Activated naive CD8-positive, alpha-beta T cell treated with anti-CD3 and anti-CD28 coated beads, Interleukin-2, amount 50 U/mL, for 24 hours (primary cell): ENCODE measurements around the gene IGFALS.

Source experiments
- ATAC-seq: fragments of 150-1000 bp; cut with Tn5 transposase; one replicate; pipeline ENCODE4 v1.10.0; 2021
- DNase-seq: peaks from one replicate; pipeline ENCODE4 v3.0.0; 2021
- H3K27ac Mint-ChIP-seq: one replicate; pipeline ENCODE4 v1.8.0; 2021; ENCODE audit warnings: mild to moderate bottlenecking, mixed read lengths
- H3K27me3 Mint-ChIP-seq: one replicate; pipeline ENCODE4 v1.8.0; 2021; ENCODE audit warnings: mixed read lengths
- H3K36me3 Mint-ChIP-seq: one replicate; pipeline ENCODE4 v1.8.0; 2021; ENCODE audit warnings: low read depth, mixed read lengths
- H3K4me1 Mint-ChIP-seq: one replicate; pipeline ENCODE4 v1.8.0; 2021; ENCODE audit warnings: mixed read lengths
- H3K4me3 Mint-ChIP-seq: one replicate; pipeline ENCODE4 v1.8.0; 2021; ENCODE audit warnings: mild to moderate bottlenecking, moderate library complexity, mixed read lengths
- H3K9me3 Mint-ChIP-seq: one replicate; pipeline ENCODE4 v1.8.0; 2021; ENCODE audit warnings: mixed read lengths

Gene IGFALS

GRCh38 chr16:1761751-1762150 lies 31.8 kb downstream of the IGFALS start:
- Mint-ChIP-seq H3K36me3 (peaks cover 4% of the 10 kb centered on the region), H3K27me3 (no peaks in the 10 kb centered on the region), H3K4me1 (peaks cover 5% of the 10 kb centered on the region), H3K27ac (no peak overlapping the region), H3K9me3 (no peaks in the 10 kb centered on the region), H3K4me3 (no peak overlapping the region)
- DNase-seq (no peak), ATAC-seq (no peak)

- Mint-ChIP-seq H3K36me3 (peaks cover 4% of the 10 kb centered on the region), H3K27ac (no peak overlapping the region), H3K27me3 (no peaks in the 10 kb centered on the region), H3K4me3 (no peak overlapping the region), H3K9me3 (no peaks in the 10 kb centered on the region), H3K4me1 (peaks cover 7% of the 10 kb centered on the region)
- ATAC-seq = no peak
- DNase-seq = no peak
Observed at GRCh38 chr16:1760911-1761310, 32.6 kb downstream of the IGFALS start.

DNA sequence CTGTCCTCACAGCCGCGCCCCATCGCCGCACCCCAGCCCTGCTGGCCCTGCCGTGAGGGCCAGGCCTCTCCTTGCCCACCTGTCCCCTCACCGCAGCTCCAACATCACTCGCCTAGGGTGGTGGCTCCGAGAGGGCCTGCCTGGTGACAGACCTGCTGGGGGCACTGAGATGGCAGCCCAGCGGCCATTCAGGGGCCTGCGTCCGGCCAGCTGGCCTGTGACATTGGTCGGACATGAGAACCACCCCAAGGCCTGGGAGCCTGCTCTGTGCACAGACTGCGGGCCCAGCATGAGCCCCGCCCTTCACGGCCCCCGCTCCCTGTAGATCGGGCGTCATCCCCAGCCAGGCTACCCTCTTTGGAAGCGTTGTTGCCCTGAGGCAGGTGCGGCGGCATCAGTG lies 34.0 kb downstream of the IGFALS start:
- H3K4me1 Mint-ChIP-seq = peaks cover 7% of the 10 kb centered on the region
- no peak for DNase-seq

GRCh38 chr16:1758923-1759322 lies 34.6 kb downstream of the IGFALS start:
- DNase-seq (no peak), ATAC-seq (no peak)
- no peak overlapping the region for H3K4me3 Mint-ChIP-seq
- no peak overlapping the region for H3K27ac Mint-ChIP-seq
- H3K27me3 Mint-ChIP-seq = no peaks in the 10 kb centered on the region
- peaks cover 4% of the 10 kb centered on the region for H3K36me3 Mint-ChIP-seq
- no peaks in the 10 kb centered on the region for H3K9me3 Mint-ChIP-seq
- peaks cover 7% of the 10 kb centered on the region for H3K4me1 Mint-ChIP-seq

More for the DNA sequence above, 34.0 kb downstream of the IGFALS start:
- peaks cover 4% of the 10 kb centered on the region for H3K36me3 Mint-ChIP-seq
- H3K4me3 Mint-ChIP-seq = no peak overlapping the region
- no peak overlapping the region for H3K27ac Mint-ChIP-seq
- H3K9me3 Mint-ChIP-seq = no peaks in the 10 kb centered on the region
- no peak for ATAC-seq
- no peaks in the 10 kb centered on the region for H3K27me3 Mint-ChIP-seq

- DNase-seq (no peak), ATAC-seq (no peak)
- no peak overlapping the region for H3K27ac Mint-ChIP-seq
- H3K9me3 Mint-ChIP-seq = no peaks in the 10 kb centered on the region
- H3K4me3 Mint-ChIP-seq = no peak overlapping the region
- peaks cover 7% of the 10 kb centered on the region for H3K4me1 Mint-ChIP-seq
- H3K27me3 Mint-ChIP-seq = no peaks in the 10 kb centered on the region
- peaks cover 4% of the 10 kb centered on the region for H3K36me3 Mint-ChIP-seq
Observed at GRCh38 chr16:1757714-1758461, 35.6 kb downstream of the IGFALS start.

DNA sequence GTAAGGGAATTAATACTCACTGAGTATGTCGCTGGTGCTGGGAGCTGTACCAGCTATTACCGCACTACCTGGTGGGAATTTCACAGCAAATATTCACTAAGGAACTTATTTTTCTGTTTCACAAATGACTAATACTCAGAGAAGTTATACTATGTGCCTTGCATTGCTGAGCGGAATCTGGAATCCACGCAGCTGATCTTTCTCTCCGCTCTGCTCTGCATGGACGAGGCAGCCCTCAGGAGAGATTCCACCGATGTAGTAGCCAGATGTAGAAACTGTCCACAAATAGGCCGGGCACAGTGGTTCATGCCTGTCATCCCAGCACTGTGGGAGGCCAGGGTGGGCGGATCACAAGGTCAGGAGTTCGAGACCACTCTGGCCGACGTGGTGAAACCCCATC lies 39.3 kb downstream of the IGFALS start:
- Mint-ChIP-seq H3K4me1 (peaks cover 7% of the 10 kb centered on the region), H3K36me3 (peaks cover 2% of the 10 kb centered on the region), H3K9me3 (no peaks in the 10 kb centered on the region), H3K4me3 (no peak overlapping the region), H3K27me3 (no peaks in the 10 kb centered on the region), H3K27ac (no peak overlapping the region)
- ATAC-seq (no peak), DNase-seq (no peak)

GRCh38 chr16:1752853-1753252 lies 40.7 kb downstream of the IGFALS start:
- peaks cover 7% of the 10 kb centered on the region for H3K4me1 Mint-ChIP-seq
- DNase-seq (no peak), ATAC-seq (no peak)
- H3K9me3 Mint-ChIP-seq = no peaks in the 10 kb centered on the region
- H3K27me3 Mint-ChIP-seq = no peaks in the 10 kb centered on the region
- no peak overlapping the region for H3K4me3 Mint-ChIP-seq
- no peak overlapping the region for H3K27ac Mint-ChIP-seq
- peaks cover 2% of the 10 kb centered on the region for H3K36me3 Mint-ChIP-seq

DNA sequence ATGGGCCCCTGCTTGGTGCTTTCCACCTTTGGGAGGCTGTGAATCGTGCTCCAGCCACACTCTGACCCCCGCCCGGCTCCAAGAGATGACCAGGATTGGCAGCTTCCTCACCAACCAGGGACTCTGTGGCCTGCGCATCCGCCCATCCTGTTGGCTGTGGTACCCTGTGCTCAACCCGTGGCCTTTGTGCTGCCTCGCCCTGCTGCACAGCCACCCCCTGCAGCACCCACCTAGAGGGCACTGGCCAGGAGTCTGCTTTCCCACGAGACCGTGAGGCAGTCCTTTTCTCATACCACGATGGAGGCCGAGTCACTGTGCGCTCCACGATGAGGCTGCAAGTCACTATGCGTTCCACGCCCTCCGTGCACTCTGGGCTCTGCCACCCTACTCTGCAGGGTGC lies 41.6 kb downstream of the IGFALS start:
- Mint-ChIP-seq H3K4me3 (no peak overlapping the region), H3K9me3 (no peaks in the 10 kb centered on the region), H3K36me3 (peaks cover 2% of the 10 kb centered on the region), H3K27me3 (no peaks in the 10 kb centered on the region), H3K4me1 (peaks cover 2% of the 10 kb centered on the region), H3K27ac (no peak overlapping the region)
- DNase-seq (no peak), ATAC-seq (no peak)

DNA sequence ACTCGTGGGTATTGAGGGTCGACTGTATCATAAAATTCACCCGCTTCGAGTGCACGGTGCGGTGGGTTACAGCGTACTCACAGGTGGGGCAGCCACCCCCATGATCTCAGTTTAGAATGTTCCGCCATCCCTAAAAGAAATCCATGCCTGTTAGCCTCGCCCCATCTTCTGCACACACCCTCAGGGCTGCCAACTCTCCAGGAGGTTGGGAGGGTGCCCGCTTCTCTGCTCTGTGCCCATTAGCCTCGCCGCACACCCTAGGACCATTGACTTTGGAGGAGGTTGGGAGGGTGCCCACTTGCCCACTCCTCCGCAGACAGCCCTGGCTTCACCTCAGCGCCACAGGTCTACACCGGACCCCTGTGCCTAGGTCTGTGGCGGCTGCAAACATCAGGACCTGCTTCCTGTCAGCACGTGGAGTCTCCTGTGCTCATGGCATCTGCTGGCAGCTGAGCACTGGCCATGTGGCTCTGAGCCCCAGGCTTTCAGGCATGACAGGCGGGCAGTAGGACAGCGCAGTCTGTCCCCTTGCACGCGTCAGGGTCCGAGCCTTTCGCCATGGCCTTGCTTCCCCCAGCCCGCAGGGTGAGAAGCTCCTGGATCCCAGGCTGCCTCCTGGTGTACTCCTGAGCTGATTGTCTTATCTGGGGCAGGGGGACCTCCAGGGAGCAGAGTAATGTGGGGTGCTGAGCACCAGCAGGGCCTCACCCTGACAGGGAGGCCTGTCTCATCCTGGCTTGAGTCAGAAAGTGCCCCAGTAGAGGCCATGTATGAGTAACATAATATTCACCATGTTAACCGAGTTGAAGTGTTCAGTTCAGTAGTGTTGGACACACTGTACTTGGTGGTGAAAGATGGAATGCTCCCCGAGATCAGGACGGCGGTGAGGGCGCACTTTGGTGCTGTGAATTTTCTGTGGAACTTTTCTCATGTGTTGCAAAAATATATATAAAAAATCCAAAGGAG lies 44.1 kb downstream of the IGFALS start:
- Mint-ChIP-seq H3K36me3 (peaks cover 2% of the 10 kb centered on the region), H3K9me3 (no peaks in the 10 kb centered on the region), H3K27ac (no peak overlapping the region), H3K4me1 (no peaks in the 10 kb centered on the region), H3K27me3 (no peaks in the 10 kb centered on the region), H3K4me3 (no peak overlapping the region)
- ATAC-seq (peak; percentile 30), DNase-seq (no peak)

- Mint-ChIP-seq H3K4me1 (no peaks in the 10 kb centered on the region), H3K4me3 (no peak overlapping the region), H3K27ac (no peak overlapping the region), H3K36me3 (peaks cover 2% of the 10 kb centered on the region), H3K27me3 (no peaks in the 10 kb centered on the region), H3K9me3 (no peaks in the 10 kb centered on the region)
- no peak for DNase-seq
- no peak for ATAC-seq
Observed at GRCh38 chr16:1747934-1748333, 45.6 kb downstream of the IGFALS start.

DNA sequence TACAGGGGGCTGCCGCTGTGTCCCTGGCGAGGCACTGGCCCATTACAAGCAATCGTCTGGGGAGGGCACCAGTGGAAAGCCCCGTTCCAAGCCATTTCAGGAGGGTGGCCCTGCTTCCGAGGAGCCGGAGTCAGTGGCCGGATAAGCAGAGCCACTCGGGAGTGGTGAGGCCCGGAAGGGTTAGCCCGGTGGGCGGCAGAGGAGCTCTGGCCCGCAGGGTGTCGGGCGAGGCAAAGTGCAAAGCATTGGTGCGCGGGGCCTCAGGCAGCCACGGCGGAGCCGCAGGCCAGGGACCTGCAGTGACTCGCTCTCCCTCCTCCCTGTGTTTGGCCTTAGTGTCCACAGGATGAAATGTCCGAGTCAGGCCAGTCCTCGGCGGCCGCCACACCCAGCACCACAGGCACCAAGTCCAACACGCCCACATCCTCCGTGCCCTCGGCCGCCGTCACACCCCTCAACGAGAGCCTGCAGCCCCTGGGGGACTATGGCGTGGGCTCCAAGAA lies 46.8 kb downstream of the IGFALS start:
- Mint-ChIP-seq H3K36me3 (no peaks in the 10 kb centered on the region), H3K9me3 (no peaks in the 10 kb centered on the region), H3K4me1 (no peaks in the 10 kb centered on the region), H3K27me3 (no peaks in the 10 kb centered on the region), H3K27ac (no peak overlapping the region), H3K4me3 (no peak overlapping the region)
- DNase-seq (no peak), ATAC-seq (no peak)

DNA sequence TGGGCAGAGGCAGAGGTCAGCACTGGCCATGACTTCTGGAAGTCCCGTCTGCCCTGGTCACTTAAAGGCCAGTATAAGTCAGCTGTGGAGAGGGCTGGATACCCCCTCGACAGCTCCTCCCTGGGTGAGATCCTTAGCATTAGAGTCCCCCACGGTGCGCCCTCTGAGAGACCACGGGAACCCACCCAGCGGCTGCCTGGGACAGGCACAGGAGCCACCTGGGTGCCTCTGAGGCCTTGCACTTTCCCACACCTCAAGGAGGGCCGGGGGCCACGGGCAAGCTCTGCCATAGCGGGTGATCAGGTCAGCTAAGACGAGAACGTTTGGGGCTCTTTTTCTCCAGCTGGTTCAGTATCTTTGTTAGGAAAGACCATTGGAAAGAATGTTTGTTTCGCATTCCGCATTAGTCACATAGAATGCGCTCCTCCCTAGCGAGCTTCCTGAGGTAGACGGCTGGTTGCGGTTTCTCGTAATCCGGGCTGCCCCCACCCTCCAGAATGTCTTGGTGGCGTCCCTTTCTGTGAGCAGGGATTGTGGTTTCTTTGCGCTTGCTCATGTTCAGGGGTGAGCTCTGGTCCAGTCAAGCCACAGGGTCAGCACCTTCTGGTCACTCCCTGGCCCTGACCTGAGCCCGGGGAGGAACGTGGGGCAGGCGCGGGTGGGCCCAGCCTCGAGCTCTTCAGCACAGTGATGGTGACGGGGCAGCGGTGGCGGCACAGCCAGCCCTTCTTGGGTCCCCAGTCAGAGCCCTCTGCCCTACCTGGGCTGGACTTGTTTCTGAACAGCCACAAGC lies 47.4 kb downstream of the IGFALS start:
- Mint-ChIP-seq H3K9me3 (no peaks in the 10 kb centered on the region), H3K4me1 (no peaks in the 10 kb centered on the region), H3K27ac (no peak overlapping the region), H3K27me3 (no peaks in the 10 kb centered on the region), H3K36me3 (no peaks in the 10 kb centered on the region), H3K4me3 (no peak overlapping the region)
- ATAC-seq = no peak
- DNase-seq = no peak

- no peak for ATAC-seq
- Mint-ChIP-seq H3K27ac (no peak overlapping the region), H3K36me3 (peaks cover 2% of the 10 kb centered on the region), H3K4me1 (no peaks in the 10 kb centered on the region), H3K9me3 (no peaks in the 10 kb centered on the region), H3K4me3 (no peak overlapping the region), H3K27me3 (no peaks in the 10 kb centered on the region)
- no peak for DNase-seq
Observed at GRCh38 chr16:1745181-1745899, 48.2 kb downstream of the IGFALS start.

- DNase-seq (no peak), ATAC-seq (no peak)
- Mint-ChIP-seq H3K4me3 (no peak overlapping the region), H3K27ac (no peak overlapping the region), H3K27me3 (no peaks in the 10 kb centered on the region), H3K4me1 (no peaks in the 10 kb centered on the region), H3K9me3 (no peaks in the 10 kb centered on the region), H3K36me3 (peaks cover 2% of the 10 kb centered on the region)
Observed at GRCh38 chr16:1744338-1744840, 49.1 kb downstream of the IGFALS start.
